NCI-H2196 (cell line): Measurements from ENCODE around the gene SEPTIN7.

Experiments
- DNase-seq: peaks from one replicate; lab custom pipeline; 2025; ENCODE audit not compliant: unreplicated experiment; lab: John Stamatoyannopoulos, UW

Gene SEPTIN7

GRCh38 chr7:35828817-35829216 is 28.0 kb downstream of the SEPTIN7 start:
- DNase-seq, result no peak

- no peak for DNase-seq
Observed at GRCh38 chr7:35831208-35831607, 30.4 kb downstream of the SEPTIN7 start.

GRCh38 chr7:35839860-35840854 is 39.3 kb downstream of the SEPTIN7 start:
- DNase-seq, result no peak

- DNase-seq, result no peak
Observed at GRCh38 chr7:35846816-35847412, 46.1 kb downstream of the SEPTIN7 start.

- DNase-seq, result no peak
Observed at GRCh38 chr7:35848725-35849124, 47.9 kb downstream of the SEPTIN7 start.

- no peak for DNase-seq
Observed at GRCh38 chr7:35849158-35849831, 48.4 kb downstream of the SEPTIN7 start.

- DNase-seq, result no peak
Observed at GRCh38 chr7:35849954-35850353, 49.1 kb downstream of the SEPTIN7 start.
